ENCODE results near the gene NPRL2. TPM values are rescaled to one million over a fixed set of nuclear protein-coding genes. Genes with fewer than 3 reads are reported as not detected.

Gene NPRL2
- total RNA-seq, 2 experiments from 2014 or later = 27.9 to 52.5 TPM

DNA sequence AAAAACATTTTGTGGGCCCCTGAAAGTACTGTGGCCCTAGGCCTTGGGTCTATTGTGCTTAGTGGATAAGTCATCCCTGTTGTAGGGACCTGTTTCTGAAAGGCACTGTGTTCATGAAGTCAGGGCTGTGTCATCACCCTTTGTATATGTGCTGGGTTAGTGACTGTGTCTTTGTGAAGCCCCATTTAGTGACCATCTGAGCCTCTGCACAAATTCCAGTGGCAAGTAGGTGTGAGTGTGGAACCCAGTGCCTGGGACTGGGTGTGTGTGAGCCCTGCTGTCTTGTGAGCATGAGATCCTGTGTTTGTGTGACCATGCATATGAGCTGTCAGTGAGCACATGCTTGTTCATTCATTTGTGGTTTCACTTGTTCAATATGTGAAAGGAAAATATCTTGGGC, 46.0 kb downstream of the NPRL2 start:
- no peaks in the 10 kb centered on the region for H3K9me2 ChIP-seq (ENCODE audit: insufficient read depth, low read length)
- no peaks in the 10 kb centered on the region for H3K36me3 ChIP-seq (ENCODE audit: insufficient read depth, low read length)
- H3K9me3 ChIP-seq (ENCODE audit: low read length) = peaks cover 11% of the 10 kb centered on the region; the same call in 1 of the 2 replicates
- H3K4me1 ChIP-seq (ENCODE audit: insufficient read depth, low read length, poor library complexity, severe bottlenecking) = peaks cover 10% of the 10 kb centered on the region
- no peaks in the 10 kb centered on the region for H3K79me2 ChIP-seq (ENCODE audit: insufficient read depth, low read depth, low read length)
- BruUV-seq (replicated peaks) = no TSS peak
- H2AFZ ChIP-seq (ENCODE audit: low read length) = no peak overlapping the region
- TF ChIP-seq, protein P1, sequence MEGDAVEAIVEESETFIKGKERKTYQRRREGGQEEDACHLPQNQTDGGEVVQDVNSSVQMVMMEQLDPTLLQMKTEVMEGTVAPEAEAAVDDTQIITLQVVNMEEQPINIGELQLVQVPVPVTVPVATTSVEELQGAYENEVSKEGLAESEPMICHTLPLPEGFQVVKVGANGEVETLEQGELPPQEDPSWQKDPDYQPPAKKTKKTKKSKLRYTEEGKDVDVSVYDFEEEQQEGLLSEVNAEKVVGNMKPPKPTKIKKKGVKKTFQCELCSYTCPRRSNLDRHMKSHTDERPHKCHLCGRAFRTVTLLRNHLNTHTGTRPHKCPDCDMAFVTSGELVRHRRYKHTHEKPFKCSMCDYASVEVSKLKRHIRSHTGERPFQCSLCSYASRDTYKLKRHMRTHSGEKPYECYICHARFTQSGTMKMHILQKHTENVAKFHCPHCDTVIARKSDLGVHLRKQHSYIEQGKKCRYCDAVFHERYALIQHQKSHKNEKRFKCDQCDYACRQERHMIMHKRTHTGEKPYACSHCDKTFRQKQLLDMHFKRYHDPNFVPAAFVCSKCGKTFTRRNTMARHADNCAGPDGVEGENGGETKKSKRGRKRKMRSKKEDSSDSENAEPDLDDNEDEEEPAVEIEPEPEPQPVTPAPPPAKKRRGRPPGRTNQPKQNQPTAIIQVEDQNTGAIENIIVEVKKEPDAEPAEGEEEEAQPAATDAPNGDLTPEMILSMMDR (conservative IDR thresholded peaks at IDR 0.05; ENCODE audit: low read length) = no peak
- no peak for TF ChIP-seq EZH2phosphoT487 (IDR thresholded peaks at IDR 0.05; ENCODE audit: borderline replicate concordance, low read depth, low read length)
- intact Hi-C loops (cut with micrococcal nuclease; ENCODE audit: unreplicated experiment) = no loop called here
- H4K20me1 ChIP-seq (ENCODE audit: insufficient read depth, low read length) = no peaks in the 10 kb centered on the region
- no peak overlapping the region for H3K4me3 ChIP-seq (ENCODE audit: low read depth, low read length, poor library complexity, severe bottlenecking)
- H3K4me2 ChIP-seq (ENCODE audit: low read length) = no peak overlapping the region
- ChIA-PET CTCF (ENCODE audit: unreplicated experiment) (no interaction called here), POLR2A (no interaction called here)
- no peak for DNase-seq (ENCODE audit: low spot score)
- H3K27ac ChIP-seq (ENCODE audit: low read depth, low read length, poor library complexity, severe bottlenecking) = no peak overlapping the region

DNA sequence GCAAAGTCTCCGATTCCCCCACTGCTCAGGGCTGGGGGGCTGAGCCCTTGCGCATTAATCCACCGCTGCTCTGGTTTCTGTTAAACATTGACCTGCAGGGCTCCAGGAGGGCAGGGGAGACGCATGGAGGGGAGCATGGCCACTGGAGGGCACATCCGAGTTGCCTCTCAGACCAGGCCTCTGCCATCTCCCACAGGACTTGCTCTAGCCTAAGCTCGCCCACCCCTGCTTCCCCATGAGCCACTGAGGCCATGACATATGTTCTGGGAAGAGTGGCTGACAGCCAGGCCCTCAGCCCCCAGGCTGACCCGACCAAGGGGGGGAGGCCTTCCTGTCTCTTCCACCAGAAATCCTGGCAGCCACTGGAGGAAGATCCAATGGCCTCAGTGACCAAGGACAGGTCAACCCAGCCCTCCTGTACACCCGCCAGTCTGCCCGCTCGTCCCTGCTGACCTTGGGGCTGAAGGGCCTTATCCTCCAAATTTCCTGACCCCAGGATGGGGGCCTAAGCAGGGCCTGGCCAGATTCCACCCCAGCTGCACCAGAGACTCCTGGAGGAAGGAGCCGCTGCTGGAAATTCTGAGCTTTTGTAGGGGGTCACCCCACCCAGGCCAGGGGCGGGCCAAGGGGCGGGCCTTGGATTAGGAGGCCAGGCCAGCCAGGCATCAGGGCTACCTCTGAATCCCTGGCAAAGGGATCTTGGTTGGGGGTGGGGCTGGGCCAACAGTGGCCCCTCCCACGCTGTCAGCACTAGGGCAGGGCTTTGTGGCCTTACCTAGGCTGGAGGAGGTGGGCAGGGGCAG, 47.4 kb downstream of the NPRL2 start, which contains the start of gene HYAL1:
TSS of gene HYAL1 (minus strand) at position 562 of the 803 bp plus-strand sequence. CDS start 618 bp downstream, outside the sequence.
- CTCF ChIA-PET (ENCODE audit: unreplicated experiment) = no interaction called here
- no peak for TF ChIP-seq EZH2phosphoT487 (IDR thresholded peaks at IDR 0.05; ENCODE audit: borderline replicate concordance, low read depth, low read length)
- TF ChIP-seq, protein P1 (conservative IDR thresholded peaks at IDR 0.05; ENCODE audit: low read length) = no peak
- Histone ChIP-seq H3K27ac (ENCODE audit: low read depth, low read length, poor library complexity, severe bottlenecking) (no peak within 1 kb of the TSS), H3K4me3 (ENCODE audit: low read depth, low read length, poor library complexity, severe bottlenecking) (no peak within 1 kb of the TSS), H2AFZ (ENCODE audit: low read length) (no peak within 1 kb of the TSS), H3K9me3 (ENCODE audit: low read length) (0 out of 2 replicates have a peak, but pooled peaks cover 5% of the 10 kb centered on the region), H3K4me1 (ENCODE audit: insufficient read depth, low read length, poor library complexity, severe bottlenecking) (peaks cover 14% of the 10 kb centered on the region), H3K4me2 (ENCODE audit: low read length) (no peak within 1 kb of the TSS), H3K79me2 (ENCODE audit: insufficient read depth, low read depth, low read length) (no peaks in the 10 kb centered on the region), H4K20me1 (ENCODE audit: insufficient read depth, low read length) (no peaks in the 10 kb centered on the region), H3K36me3 (ENCODE audit: insufficient read depth, low read length) (no peaks in the 10 kb centered on the region), H3K9me2 (ENCODE audit: insufficient read depth, low read length) (no peaks in the 10 kb centered on the region)
- intact Hi-C loops (cut with micrococcal nuclease; ENCODE audit: unreplicated experiment) = no loop called here
- no peak for DNase-seq (ENCODE audit: low spot score)
- POLR2A ChIA-PET = no interaction called here
- BruUV-seq (replicated peaks) = no TSS peak
